Thoracic aorta (tissue), 2 donors: ENCODE data around the gene NPDC1. TPM values are rescaled to one million over a fixed set of nuclear protein-coding genes. Genes with fewer than 3 reads are reported as not detected.

ENCODE experiments used
- ATAC-seq: fragments of 150-250 bp; one replicate; pipeline ENCODE4 v1.8.0; 2017; ENCODE audit warnings: low read depth; ENCODE audit not compliant: insufficient number of reproducible peaks, low FRiP score
- DNase-seq: peaks from one replicate; pipeline ENCODE4 v3.0.0-alpha.2; 2020; ENCODE audit warnings: low spot score
- H3K27ac ChIP-seq, 2 donors: fragments of 200-600 bp; sonication (generic); 1 replicate in 1 of 2; 2 replicates in 1 of 2; pipeline ENCODE4 v1.5.1; 2016; ENCODE audit warnings: mild to moderate bottlenecking in 2 of 2, moderate library complexity in 2 of 2
- H3K27me3 ChIP-seq: fragments of 200-600 bp; sonication (generic); replicated peaks from 2 replicates; pipeline ENCODE4 v1.6.0; 2016; ENCODE audit warnings: mild to moderate bottlenecking; ENCODE audit not compliant: insufficient read depth
- H3K36me3 ChIP-seq: fragments of 200-600 bp; sonication (generic); one replicate; pipeline ENCODE4 v1.5.1; 2016
- H3K4me1 ChIP-seq, 2 donors: fragments of 200-600 bp; sonication (generic); 1 replicate in 1 of 2; 2 replicates in 1 of 2; pipeline versions ENCODE4 v1.5.1 to v1.6.0; 2016; ENCODE audit warnings: low read depth in 2 of 2, mild to moderate bottlenecking in 1 of 2; ENCODE audit not compliant: control insufficient read depth in 1 of 2
- H3K4me3 ChIP-seq: fragments of 200-600 bp; sonication (generic); 2 replicates; pipeline ENCODE4 v1.5.1; 2016; ENCODE audit warnings: mild to moderate bottlenecking
- H3K9me3 ChIP-seq: fragments of 200-600 bp; sonication (generic); 2 replicates; pipeline ENCODE4 v1.5.1; 2016
- total RNA-seq, 2 donors: library from RNA; depleted of rRNA; stranded (reverse); fragments of >200 nt; gene quantifications; one replicate each; pipeline versions ENCODE4 v1.1.0 to v1.2.3, GENCODE V29; 2016
- TF ChIP-seq, protein P1 (sequence below): fragments of 200-600 bp; sonication (generic); IDR thresholded peaks from one replicate; pipeline ENCODE4 v1.5.1; 2019; ENCODE audit warnings: antibody characterized with exemption

Gene NPDC1
- total RNA-seq, 2 donors from 2014 or later = 71.5 to 95.8 TPM

DNA sequence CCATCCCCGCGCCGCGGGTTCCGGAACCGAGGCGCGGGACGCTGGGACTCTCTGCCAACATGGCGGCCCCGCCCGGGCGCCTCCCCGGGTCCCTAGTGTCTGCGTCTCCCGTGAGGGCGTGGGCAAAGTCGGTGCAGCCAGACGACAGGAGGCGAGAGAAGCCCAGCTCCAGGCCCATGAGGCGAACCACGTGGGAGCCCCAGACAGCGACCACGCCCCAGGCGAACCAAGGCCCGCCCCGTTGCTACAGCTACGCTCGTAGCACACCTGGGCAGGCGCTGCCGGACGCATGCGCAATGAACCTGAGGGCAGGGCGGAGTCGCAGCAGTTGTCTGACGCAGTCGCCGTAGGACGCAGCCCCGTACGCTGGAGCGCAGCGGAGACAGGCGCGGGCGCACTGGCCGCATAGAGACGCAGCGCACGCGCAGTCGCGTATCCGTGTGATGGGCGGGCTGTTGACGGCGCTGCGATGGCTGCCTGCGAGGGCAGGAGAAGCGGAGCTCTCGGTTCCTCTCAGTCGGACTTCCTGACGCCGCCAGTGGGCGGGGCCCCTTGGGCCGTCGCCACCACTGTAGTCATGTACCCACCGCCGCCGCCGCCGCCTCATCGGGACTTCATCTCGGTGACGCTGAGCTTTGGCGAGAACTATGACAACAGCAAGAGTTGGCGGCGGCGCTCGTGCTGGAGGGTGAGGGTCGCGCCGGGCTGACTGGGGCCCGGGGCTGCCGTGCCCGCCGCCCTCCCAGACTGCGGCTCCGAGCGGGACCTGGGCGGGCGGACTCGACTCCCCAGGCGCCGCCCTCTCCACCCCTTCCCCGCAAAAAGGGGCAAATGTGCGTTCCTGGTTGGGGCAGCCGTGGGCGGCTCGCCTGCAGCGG lies 40.8 kb upstream of the NPDC1 start, which contains the start of gene MAN1B1:
TSS of gene MAN1B1 (plus strand) at position 455 of the 878 bp plus-strand sequence. CDS start at position 470, 15 bp downstream.
- ATAC-seq = peak; percentile 83
- H3K27me3 ChIP-seq = no peaks in the 10 kb centered on the region
- no peaks in the 10 kb centered on the region for H3K9me3 ChIP-seq
- DNase-seq = peak; percentile 94
- H3K27ac ChIP-seq = peak within 1 kb of the TSS; percentile 85 to 91
- H3K36me3 ChIP-seq = no peaks in the 10 kb centered on the region
- H3K4me1 ChIP-seq = peaks cover 12 to 29% of the 10 kb centered on the region in 2 donors
- TF ChIP-seq, protein P1, sequence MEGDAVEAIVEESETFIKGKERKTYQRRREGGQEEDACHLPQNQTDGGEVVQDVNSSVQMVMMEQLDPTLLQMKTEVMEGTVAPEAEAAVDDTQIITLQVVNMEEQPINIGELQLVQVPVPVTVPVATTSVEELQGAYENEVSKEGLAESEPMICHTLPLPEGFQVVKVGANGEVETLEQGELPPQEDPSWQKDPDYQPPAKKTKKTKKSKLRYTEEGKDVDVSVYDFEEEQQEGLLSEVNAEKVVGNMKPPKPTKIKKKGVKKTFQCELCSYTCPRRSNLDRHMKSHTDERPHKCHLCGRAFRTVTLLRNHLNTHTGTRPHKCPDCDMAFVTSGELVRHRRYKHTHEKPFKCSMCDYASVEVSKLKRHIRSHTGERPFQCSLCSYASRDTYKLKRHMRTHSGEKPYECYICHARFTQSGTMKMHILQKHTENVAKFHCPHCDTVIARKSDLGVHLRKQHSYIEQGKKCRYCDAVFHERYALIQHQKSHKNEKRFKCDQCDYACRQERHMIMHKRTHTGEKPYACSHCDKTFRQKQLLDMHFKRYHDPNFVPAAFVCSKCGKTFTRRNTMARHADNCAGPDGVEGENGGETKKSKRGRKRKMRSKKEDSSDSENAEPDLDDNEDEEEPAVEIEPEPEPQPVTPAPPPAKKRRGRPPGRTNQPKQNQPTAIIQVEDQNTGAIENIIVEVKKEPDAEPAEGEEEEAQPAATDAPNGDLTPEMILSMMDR = no peak
- peak within 1 kb of the TSS; percentile 87 for H3K4me3 ChIP-seq

DNA sequence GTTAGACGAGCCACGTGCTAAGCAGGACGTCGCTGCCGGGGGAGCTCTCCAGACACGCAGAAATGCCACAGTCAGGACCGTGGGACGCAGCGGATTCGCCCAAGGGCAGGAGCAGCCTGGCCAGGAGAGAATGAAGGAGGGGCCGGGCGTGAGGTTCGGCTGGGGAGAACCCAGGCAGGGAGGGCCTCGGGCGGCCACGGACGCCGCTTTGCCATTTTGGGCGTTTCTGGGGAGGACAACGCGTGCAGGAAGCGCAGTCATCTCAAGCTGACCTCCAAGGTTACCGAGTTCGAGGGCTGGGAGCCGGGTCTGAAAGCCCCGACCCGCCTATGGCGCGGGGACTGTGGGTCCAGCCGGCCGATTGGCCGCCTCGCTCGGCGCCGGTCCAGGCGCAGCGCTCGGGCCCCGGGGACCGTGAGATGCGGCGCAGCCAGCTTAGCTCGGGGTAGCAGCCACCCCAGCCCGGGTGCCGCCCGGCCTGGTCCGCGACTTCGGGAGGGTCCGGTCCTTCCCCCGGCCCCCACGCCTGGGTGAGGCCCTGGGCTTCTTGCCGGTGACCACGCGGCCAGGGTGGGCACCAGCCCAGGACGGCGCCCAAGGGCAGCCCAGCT lies 40.0 kb upstream of the NPDC1 start:
- no peaks in the 10 kb centered on the region for H3K36me3 ChIP-seq
- DNase-seq = no peak
- peak overlapping the region; percentile 87 for H3K4me3 ChIP-seq
- no peaks in the 10 kb centered on the region for H3K9me3 ChIP-seq
- H3K27me3 ChIP-seq = no peaks in the 10 kb centered on the region
- peaks cover 12 to 29% of the 10 kb centered on the region in 2 donors for H3K4me1 ChIP-seq
- ATAC-seq = no peak
- TF ChIP-seq, protein P1 = no peak
- peak overlapping the region; percentile 68 to 91 for H3K27ac ChIP-seq

DNA sequence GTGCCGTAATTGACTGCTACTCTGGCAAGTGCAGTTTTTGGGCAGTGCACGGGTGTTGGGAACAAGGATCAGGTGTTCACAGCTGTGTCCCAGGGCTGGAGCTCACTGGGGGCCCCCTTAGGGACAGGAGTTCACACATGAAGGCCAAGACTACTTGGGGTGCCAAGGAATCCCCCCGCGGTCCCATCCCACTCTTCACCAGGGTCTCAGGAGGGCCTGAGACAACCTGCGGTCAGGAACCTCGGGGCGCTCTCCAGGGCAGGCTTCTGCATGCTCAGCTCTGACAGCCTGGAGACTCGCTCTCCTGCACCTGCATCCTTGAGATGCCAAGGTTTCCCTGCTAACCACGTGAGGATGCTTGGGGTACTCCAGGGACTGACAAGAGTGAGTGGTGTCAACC lies 38.5 kb upstream of the NPDC1 start:
- ATAC-seq (no peak), DNase-seq (no peak)
- Histone ChIP-seq H3K27me3 (no peaks in the 10 kb centered on the region), H3K4me3 (no peak overlapping the region), H3K4me1 (peaks cover 12 to 29% of the 10 kb centered on the region in 2 donors), H3K9me3 (no peaks in the 10 kb centered on the region), H3K36me3 (peaks cover 8% of the 10 kb centered on the region), H3K27ac (no peak overlapping the region)
- TF ChIP-seq, protein P1 = no peak

DNA sequence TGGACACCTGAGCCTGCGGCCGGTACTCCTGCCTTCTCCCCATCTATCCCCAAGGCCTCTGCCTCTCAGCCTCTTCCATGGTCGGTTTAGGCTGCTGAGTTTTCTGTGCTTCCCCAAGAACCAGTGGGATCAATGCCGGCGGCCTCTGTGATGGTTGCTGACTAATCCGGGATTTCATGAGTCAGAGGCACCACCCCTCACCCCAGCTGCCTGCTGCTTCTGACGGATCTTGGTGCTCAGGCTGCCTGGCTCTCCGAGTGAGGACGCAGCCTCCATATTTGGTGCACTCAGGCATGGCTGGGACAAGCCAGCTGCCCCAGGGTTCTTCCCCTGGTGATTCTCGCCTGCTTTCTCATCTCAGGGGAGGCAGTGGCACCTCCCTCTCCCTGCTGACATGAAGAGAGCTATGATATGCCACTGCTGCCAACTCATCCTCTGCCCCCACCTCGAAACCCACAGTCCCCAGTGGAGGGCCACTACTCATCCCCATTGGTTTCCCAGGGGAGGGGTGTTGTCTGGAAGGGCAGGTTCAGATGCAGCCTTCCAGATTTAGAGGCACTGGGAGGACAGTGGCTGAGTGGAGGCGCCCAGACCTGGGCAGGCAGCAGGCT lies 37.5 kb upstream of the NPDC1 start:
- Histone ChIP-seq H3K4me1 (peaks cover 16 to 36% of the 10 kb centered on the region in 2 donors), H3K4me3 (no peak overlapping the region), H3K9me3 (no peaks in the 10 kb centered on the region), H3K27ac (peak overlapping the region in 1 of 2 donors; percentile 61), H3K36me3 (peaks cover 10% of the 10 kb centered on the region), H3K27me3 (no peaks in the 10 kb centered on the region)
- ATAC-seq (no peak), DNase-seq (peak; percentile 47)
- TF ChIP-seq, protein P1 = no peak

DNA sequence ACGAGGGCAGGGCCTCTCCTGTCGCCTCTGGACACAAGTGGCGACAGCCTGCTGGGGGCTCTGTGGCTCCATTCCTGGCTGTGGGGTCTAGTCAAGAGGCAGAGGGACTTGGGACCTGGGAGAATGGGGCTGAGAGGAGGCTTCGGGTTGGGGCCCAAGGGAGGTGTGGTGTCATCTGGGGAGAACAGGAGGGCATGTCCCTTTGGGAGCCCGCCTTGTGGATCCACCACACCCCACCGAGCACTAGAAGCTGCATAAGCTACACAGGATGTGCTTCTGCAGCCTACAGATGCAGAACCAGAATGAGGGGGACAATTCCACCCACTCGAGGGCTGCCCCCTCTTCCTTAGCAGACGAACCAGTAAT lies 36.9 kb upstream of the NPDC1 start:
- TF ChIP-seq, protein P1 = no peak
- H3K4me3 ChIP-seq = no peak overlapping the region
- no peaks in the 10 kb centered on the region for H3K9me3 ChIP-seq
- ATAC-seq = no peak
- H3K36me3 ChIP-seq = peaks cover 10% of the 10 kb centered on the region
- H3K27me3 ChIP-seq = no peaks in the 10 kb centered on the region
- peaks cover 20 to 42% of the 10 kb centered on the region in 2 donors for H3K4me1 ChIP-seq
- peak overlapping the region in 1 of 2 donors; percentile 61 for H3K27ac ChIP-seq
- no peak for DNase-seq
